ENCODE measurements around the gene CNNM2.

DNA sequence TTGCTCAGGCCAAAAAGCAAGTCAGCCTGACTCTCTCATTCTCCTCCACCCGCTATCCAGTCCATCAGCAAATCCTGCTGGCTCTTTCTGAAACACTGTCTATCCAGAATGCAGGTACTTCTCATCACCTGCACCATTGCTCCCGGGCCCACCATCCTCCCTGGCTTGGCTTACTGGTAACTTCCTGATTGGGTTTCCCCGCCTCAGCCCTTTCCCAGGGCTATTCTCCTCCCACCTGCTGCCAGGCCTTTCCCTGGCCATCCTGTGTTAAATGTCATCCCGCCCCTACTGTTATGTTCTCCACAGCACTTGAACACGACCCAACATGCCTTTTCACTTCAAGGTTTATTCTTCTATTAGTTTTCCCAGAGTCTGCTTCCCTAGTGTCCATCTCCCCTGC is 124.0 kb downstream of the CNNM2 start:
- TF ChIP-seq POLR2AphosphoS5 (IDR thresholded peaks at IDR 0.05; ENCODE audit: low read depth, low read length) (no peak), TAF1 (IDR thresholded peaks at IDR 0.05; ENCODE audit: borderline replicate concordance, low read depth, low read length) (no peak)
